GM13976 (cell line): ENCODE data around the gene CASR.

Source experiments
- DNase-seq: peaks from one replicate; pipeline ENCODE4 v3.0.0; 2012; ENCODE audit warnings: low spot score
- in situ Hi-C: fragments of 300-500 bp; cut with MboI; formaldehyde crosslinking; loops from one replicate; pipeline ENCODE4 v1.12.0; 2022; ENCODE audit warnings: low sequenced_read_pairs, mixed read lengths, inconsistent platforms; ENCODE audit not compliant: unreplicated experiment
- TF ChIP-seq, protein P1 (sequence below): IDR thresholded peaks from 2 replicates; pipeline ENCODE4 v1.5.1; 2012; ENCODE audit warnings: borderline replicate concordance, mild to moderate bottlenecking; ENCODE audit not compliant: insufficient read depth; ENCODE audit errors: extremely low read depth, missing control alignments, control extremely low read depth

CASR gene

DNA sequence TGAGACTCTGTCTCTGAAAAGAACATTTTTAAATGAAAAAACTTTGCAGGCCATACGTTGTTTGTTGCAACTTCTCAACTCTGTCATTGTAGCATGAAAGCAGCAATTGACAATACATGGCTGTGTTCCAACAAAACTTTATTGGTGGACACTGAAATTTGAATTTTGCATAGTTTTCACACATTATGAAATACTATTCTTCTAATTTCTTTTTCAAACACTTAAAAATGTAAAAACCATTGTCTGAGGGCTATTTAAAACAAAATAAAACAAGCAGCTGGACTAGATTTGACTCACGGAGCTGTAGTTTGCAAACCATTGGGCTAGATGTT, 123.1 kb downstream of the CASR start:
- TF ChIP-seq, protein P1, sequence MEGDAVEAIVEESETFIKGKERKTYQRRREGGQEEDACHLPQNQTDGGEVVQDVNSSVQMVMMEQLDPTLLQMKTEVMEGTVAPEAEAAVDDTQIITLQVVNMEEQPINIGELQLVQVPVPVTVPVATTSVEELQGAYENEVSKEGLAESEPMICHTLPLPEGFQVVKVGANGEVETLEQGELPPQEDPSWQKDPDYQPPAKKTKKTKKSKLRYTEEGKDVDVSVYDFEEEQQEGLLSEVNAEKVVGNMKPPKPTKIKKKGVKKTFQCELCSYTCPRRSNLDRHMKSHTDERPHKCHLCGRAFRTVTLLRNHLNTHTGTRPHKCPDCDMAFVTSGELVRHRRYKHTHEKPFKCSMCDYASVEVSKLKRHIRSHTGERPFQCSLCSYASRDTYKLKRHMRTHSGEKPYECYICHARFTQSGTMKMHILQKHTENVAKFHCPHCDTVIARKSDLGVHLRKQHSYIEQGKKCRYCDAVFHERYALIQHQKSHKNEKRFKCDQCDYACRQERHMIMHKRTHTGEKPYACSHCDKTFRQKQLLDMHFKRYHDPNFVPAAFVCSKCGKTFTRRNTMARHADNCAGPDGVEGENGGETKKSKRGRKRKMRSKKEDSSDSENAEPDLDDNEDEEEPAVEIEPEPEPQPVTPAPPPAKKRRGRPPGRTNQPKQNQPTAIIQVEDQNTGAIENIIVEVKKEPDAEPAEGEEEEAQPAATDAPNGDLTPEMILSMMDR: no peak
- no peak for DNase-seq
- in situ Hi-C loops: no loop called here

DNA sequence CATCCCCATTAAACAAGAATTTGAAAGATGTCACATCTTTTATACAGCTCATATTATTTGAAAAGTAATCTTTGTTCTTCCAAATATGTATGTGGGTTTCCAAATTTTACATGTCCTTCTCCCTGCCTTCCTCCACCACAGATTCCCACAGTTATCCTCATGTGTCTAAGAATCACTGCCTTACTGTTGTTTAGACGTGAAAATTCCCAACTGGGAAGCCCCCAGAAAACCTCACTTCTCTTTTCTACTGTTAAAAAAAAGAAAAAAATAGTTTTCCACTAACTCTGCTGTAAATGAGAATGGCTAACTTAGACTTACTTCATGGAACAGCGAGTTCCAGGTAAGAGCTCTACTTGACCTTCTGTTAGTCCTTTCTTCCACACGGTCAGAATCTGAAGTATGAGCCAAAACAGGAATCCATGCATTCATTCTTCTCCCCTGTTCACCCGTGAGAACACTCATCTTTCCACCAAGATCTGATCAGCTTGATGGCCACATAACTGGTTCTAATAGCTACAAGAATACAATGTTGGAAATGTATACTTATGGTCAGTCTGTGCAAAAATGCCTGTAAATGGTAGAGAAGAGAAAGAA, 123.7 kb downstream of the CASR start:
- in situ Hi-C loops: no loop called here
- TF ChIP-seq, protein P1: no peak
- no peak for DNase-seq

DNA sequence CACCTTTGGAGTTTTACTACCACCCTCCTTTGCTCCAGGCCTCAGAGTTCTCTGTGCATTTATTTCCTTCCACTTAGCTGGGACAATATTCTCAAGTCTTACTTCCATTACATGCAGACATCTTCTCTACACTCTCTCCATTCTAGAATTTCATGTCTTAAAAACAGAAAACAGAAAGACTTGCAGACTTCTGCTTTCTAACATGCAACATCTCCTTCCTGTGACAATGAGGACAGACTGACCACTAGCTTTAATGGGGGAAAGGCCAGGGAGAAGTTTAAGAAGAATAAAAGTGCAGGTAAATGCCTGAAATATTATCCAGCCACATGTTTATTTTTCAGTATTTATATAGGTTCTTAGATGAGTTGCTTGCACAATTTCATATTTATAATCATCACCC, 124.5 kb downstream of the CASR start:
- in situ Hi-C loops: no loop called here
- DNase-seq: no peak
- TF ChIP-seq, protein P1: no peak

DNA sequence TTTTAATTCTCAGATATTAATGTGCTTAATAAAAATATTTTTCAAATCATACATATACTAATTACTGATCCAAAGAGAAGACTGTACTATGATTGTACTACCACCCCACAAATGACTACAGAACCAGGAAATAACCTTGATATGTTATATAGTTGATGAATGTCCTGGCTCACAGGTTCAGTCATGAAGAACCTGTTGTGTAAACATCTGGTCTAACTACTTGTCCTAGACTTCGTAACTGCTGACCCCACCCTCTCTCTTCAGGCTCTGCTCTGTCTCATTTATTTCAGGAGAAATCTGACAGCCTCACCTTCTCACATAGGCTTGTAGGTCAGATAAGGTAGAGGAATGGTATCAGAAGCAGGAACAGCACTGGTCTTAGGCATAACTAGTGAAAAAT, 126.9 kb downstream of the CASR start:
- in situ Hi-C loops: no loop called here
- TF ChIP-seq, protein P1: no peak
- DNase-seq: no peak

DNA sequence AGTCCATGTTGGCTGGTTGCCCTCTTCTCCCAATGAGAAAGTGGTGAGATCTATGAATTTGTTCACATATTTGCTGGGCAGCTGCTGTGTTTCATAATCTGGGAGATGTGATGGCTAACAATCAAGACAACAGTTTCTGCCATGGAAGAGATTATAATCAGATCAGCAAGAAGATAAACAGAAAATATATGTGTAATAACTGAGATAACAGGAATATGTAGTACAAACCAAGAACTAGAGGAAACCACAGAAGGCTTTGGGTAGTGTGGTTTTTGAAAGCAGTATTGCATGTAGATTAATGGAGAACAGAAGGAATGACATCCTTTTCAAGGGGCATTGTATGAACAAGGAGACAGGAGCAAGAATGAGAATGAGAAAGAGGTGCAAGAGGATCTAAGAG, 129.4 kb downstream of the CASR start:
- in situ Hi-C loops: no loop called here
- TF ChIP-seq, protein P1: no peak
- DNase-seq: no peak

DNA sequence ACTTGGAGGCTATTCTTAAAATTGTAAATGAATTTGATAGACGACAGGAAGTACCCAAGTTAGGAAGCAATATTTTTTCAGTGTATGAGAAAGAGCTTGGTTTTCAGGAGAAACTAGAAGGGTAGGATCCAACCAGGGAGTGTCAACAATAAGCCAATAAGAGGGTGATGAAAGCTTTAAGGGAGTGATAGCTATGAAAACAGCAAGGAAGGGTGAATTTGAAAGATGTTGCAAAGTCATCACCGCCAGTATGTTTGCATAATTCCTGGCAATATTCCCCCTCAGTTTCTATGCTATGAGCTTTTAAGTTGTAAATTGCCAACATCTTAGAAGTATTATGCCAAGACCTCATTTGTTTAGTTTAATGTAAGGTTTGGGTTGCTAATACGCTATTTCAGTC, 129.8 kb downstream of the CASR start:
- DNase-seq: no peak
- TF ChIP-seq, protein P1: no peak
- in situ Hi-C loops: no loop called here

DNA sequence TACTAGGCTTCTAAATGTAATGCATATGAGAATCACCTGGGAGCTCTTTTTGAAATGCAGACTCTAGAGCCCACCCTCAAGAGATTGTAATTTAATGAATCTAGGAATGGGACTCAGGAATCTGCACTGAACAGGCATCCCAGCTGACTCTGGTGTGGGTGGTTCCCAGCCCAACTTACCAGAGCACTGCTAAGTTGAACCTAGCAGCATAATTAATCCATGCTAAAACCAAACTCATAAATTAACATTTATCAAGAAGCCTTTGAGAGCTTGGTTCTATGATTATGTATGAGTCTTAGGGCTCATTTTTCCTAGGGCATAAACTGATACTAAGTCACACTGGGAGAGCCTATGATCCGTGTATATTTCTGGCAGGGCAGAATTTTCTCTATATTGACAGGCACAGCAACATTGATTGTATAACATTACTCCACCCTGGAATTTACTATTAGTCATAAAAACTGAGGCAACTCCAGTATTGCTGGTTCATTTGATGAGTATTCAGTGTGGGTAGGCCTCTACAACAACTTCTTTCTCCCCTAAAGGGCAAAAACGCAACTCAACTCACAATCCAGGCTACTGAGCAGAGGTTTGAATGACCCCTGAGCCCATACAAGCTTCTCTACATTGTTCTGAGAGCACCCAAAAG, 130.9 kb downstream of the CASR start:
- TF ChIP-seq, protein P1: no peak
- in situ Hi-C loops: no loop called here
- DNase-seq: no peak
